NCI-H510A treated with DMSO at 0.1 percent for 48 hours (cell line): ENCODE measurements around the gene PXMP2.

Experiments
- DNase-seq: peaks from one replicate; lab custom pipeline; 2025; lab: John Stamatoyannopoulos, UW

The PXMP2 gene

GRCh38 chr12:132687211-132688164 lies at the start of gene PXMP2, which contains the start of gene POLE:
Gene PXMP2, plus strand, starts transcription at chr12:132687587. Its CDS starts 84 bp downstream, at chr12:132687671.
Gene POLE, minus strand, starts transcription at chr12:132687342. Its CDS starts 27 bp downstream, at chr12:132687315.
- DNase-seq: peak; percentile 95

DNA sequence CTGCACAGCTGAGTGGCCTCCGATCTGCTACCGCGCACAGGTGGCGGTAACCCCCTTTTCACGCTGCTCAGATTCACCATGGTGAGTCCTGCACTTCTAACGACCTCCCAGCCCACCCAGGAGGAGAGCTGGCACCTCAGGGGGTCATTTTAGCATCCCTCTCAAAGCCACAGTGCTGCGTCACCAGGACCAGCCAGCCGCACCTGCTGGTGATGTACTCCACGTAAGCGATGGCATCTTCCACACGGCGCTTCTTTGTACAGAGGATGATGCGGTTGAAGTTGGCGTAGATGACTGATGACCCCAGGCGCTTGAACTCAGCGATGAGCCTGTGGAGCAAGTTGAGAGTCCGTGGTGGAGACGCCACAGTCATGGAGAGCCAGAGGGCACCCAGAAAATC lies 49.6 kb upstream of the PXMP2 start:
- DNase-seq: no peak

DNA sequence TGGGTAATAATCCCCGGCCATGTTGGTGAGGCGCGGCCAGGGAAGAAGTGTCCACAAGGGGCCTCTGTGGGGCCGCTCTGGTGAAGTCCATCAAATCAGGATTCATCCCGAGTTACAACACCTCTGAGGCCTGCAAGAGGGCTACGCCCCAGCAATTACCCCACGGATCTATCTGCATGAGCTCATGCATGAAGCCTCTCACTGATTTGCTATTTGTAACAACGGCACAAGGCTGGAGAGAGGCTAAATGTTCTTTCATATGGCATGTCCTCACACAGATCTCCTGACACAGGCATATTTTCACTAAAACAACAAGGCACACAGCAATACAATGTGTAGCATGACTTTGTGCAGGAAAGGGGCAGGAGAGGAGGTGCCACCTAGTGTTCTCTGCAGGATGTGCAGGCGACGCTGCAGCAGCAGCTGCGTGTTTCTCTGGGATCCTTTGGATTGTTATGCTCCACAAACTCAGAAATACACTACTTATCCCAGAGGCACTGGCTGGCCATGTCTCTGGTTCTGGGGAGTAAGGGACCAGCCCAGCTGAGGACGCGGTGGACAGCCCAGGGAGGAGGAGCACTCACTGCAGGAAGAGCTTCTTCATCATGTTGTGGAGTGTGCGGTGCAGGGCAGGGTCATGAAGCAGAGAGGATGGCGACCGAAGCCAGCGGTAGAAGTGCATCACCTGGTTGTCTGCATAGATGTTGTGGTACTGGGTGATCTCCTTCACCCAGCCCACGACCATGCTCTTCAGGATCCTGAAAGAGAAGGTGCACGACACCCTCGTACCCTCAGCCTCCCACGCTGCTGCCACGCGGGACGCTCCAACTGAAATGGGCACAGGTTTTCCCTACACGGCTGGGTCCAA lies 48.6 kb upstream of the PXMP2 start:
- DNase-seq: peak; percentile 32

GRCh38 chr12:132639956-132640520 lies 47.3 kb upstream of the PXMP2 start:
- DNase-seq: no peak

GRCh38 chr12:132640936-132641335 lies 46.5 kb upstream of the PXMP2 start:
- no peak for DNase-seq

DNA sequence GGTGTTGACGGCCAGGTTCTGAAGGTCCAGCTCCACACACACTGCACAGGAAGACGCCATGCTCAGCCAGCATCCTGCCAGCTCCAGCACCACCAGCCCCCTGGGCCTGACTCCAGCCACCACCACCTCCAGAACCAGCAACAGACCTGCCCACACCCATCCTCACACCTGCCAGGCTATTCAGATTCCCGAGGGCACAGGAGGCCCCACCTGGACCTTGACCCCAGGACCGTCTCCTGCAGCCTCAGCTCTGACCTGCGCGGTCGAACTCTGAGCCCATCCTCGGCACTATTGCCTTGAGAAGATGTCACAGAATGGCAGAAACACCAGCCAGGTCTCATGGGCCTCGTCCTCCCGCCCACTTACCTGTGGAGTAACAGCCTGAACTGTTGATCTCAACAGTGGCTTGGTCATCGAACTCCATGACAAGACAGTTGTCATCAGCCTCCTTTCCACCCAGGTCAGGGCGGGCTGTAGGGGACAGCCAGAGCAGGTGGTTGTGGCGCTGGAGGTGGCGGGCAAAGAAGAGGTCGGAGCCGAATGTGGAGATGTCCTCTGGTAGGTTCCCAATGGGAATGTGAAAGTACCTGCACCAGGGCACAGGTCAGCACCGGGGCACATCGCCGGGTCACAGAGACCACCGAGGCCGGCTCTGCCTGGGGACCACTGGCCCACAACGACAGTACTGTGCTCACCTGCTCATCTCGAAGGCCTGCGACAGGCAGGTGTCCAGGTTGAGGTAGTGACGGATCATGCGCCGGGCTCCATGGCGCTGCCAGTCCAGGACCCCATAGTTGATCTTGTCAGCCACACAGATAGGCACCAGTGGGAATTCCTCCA lies 45.4 kb upstream of the PXMP2 start:
- no peak for DNase-seq

DNA sequence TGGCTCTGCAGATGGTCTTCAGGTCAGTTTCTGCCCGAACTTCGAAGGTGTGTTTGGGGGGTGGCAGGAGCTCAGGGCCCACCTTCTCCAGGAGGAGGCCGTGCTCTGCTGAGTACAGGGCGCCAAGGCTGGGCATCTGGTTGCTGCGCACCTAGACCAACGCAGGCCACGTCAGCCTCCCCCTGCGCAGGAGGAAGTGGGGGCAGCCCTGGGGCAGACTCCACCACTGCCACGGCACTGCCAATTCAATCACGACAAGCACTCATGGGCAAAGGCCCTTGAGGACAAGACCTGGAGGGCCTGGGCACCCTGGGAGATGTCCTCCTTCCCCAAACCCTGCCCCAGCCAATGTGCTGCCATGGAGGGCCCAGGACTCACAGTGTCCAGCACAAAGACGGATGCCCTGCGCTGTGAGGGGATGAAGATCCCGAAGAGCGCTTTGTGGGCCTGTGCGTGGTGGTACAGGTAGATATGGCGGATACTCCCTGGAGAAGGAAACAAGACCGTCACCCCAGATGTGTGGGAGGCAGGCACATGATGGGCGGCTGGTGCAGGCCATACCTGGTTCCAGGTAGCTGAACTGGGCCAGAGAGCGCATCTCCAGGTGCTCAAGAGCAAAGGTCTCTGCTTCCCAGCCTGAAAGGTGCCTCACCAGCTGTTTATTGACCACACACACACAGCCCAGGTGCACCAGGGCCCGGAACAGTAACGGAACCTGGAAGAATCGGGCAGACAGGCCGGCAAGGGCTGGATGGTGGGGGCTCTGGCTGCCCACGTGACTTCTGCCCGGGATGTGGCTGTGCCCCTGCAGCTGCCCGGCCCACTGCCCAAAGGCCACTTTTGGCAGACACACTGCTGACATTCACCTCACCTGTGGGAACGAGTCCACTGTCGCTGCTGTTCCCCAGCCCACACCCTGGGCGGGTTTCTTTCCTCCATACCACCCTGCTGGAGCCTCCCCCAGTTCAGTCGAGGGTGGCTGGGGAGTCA lies 44.2 kb upstream of the PXMP2 start:
- DNase-seq: no peak

GRCh38 chr12:132646850-132647249 lies 40.5 kb upstream of the PXMP2 start:
- no peak for DNase-seq

DNA sequence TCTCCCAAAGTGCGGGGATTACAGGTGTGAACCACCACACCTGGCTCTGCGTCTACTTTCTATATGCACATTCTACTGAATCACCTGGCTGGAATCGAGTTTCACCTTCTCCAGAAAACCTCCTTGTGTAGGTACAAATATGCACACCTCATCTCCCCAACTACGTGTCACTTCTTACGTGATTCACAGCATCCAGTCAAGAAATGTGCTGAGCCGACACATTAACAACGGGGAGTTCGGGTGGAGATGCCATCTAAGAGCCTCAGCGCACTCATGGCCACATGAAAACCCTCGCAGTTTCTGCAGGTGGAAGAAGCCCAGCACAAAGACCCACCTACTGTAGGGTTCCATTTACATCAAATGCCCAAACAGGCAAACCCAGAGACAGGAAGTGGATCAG lies 39.5 kb upstream of the PXMP2 start:
- DNase-seq: no peak

- DNase-seq: no peak
Measured at GRCh38 chr12:132648616-132649225, 38.7 kb upstream of the PXMP2 start.

DNA sequence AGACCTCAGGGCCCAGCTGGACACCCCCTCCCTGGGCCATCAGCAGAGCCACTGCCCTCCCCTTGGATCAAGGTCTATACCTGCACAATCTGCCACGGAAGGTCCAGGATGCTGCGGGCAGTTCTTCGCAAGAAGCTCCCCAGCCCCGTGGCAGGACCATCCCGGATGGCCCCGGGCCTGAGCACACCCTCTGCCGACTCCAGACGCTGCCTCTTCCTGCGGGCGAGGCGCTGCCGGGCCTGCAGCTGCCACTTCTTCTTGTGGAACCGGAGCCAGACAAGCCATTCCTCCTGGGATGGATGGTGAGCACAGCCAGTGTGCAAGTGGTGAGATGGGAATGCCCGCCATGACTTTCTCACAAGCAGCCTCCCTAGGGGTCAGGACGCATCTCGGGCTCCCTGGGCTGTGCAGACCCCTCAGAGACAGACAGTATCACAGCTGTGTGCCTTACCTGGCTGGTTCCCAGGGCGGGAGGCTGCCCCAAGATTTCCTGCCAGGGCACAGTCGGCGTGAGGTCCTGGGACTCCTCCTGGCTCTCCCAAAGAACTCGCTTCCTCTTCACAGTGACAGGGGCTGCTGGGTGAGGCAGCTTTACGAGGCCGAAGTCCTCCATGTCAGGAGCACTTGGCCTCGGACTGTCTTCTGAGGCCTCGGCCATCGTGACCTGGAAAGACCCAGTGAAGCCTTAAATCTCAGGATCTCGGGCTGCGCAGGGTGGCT lies 38.0 kb upstream of the PXMP2 start:
- DNase-seq: no peak

DNA sequence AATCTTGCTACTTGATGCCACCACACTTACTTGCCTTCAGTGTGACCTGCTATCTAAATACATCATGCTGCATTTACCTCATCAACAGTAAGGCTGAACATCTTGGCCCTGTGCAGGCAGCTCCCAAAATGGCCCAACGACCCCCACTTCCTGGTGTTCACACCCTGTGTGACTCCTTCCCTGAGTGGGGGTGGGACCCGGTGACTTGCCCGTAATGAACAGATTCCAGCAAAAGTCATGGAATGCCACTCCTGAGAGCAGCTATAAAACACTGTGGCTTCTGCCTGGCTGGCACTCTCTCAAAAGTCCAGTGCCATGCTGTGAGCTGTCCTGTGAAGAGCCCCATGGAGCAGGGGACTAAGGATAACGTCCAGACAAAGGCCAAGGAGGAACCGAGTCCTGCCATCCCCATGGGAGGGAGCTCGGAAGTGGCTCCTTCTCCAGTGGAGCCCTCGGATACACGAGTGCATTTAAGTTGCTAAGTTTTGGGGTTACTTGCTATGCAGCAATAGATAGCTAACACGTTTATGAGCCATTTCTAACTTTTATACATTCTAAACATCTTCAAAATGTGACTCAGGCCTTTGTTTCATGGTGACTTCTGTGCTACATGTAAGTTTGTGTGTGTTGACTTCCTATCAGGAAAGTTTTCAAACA lies 35.8 kb upstream of the PXMP2 start:
- DNase-seq: peak; percentile 99

- DNase-seq: no peak
Measured at GRCh38 chr12:132653567-132654290, 33.7 kb upstream of the PXMP2 start.

DNA sequence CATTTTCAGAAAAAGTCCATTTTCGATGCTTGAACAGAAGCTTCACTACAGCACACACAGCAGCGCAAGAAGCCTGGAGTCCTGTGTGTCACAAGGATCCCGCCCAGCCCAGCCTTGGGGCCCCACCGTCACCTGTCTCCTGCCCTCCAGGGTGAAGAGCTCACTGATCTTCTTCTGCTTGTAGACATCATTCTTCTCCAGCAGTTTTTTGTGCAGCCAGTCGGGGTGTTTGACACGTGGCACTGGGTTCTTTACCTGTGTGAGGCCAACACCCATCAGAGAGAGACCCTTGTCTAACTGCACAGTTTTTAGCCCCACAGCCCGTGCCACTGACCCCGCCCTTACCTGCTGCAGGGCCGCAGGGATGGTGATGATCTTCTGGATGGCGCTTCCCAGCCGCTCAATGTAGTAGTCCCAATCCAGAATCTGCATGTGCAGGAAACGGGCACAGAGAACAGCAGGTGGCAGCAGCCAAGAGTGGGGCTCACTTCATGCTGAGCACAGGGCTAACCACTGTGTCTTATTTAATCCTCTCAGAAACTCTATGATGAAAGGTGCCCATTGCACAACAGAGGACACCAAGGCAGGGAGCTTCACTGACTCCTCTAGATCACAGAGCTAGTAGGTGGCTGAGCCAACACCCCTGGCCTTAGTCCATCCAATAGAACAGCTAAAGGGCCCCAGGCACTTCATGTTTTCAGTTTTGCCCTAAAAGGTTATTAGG lies 30.2 kb upstream of the PXMP2 start:
- no peak for DNase-seq

GRCh38 chr12:132658149-132658894 lies 29.1 kb upstream of the PXMP2 start:
- no peak for DNase-seq

DNA sequence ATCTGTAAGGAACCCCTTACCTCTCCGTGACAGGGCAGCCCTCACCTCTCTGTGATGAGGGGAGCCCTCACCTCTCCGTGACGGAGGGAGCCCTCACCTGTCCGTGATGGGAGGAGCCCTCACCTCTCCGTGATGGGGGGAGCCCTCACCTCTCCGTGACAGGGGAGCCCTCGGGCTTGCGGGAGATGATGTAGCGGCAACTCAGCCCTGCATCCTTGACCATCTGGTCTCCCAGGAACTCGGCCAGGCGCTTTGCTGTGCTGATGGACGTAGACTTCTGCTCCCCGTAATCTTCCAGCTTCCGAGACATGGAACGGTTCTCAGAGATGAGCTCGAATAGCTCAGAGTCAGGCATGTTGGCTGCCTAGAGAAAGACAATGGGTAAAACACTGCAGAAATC lies 28.2 kb upstream of the PXMP2 start:
- DNase-seq: no peak
